DND-41 (cell line): Measurements from ENCODE around the gene CPZ.

Source experiments
- ATAC-seq: fragments of 200-7000 bp; cut with Tn5 transposase; 3 replicates; pipeline ENCODE4 v1.9.1; 2021; ENCODE audit warnings: low read depth; ENCODE audit not compliant: insufficient read depth
- DNase-seq: peaks from one replicate; pipeline ENCODE4 v3.0.0-alpha.2; 2020
- H2AFZ ChIP-seq: 2 replicates; pipeline ENCODE4 v1.6.0; 2012; ENCODE audit warnings: low read depth, low read length
- H3K27ac ChIP-seq: 2 replicates; pipeline ENCODE4 v1.5.1; 2012; ENCODE audit warnings: low read length, inconsistent platforms
- H3K27me3 ChIP-seq: fragments of 200-600 bp; sonication (generic); 2 replicates; pipeline ENCODE4 v1.6.0; 2012; ENCODE audit warnings: low read length, mild to moderate bottlenecking, inconsistent platforms; ENCODE audit not compliant: insufficient read depth, poor library complexity
- H3K36me3 ChIP-seq: 2 replicates; pipeline ENCODE4 v1.5.1; 2012; ENCODE audit warnings: low read length, inconsistent platforms; ENCODE audit not compliant: insufficient read depth
- H3K4me1 ChIP-seq: 2 replicates; pipeline ENCODE4 v1.5.1; 2012; ENCODE audit warnings: mild to moderate bottlenecking, low read length; ENCODE audit not compliant: insufficient read depth
- H3K4me2 ChIP-seq: 2 replicates; pipeline ENCODE4 v1.6.0; 2012; ENCODE audit warnings: mild to moderate bottlenecking, moderate library complexity, low read length, inconsistent platforms; ENCODE audit not compliant: insufficient read depth
- H3K4me3 ChIP-seq, 2 experiments: fragments of 200-600 bp in 1 of 2; shearing (Covaris generic) in 1 of 2; 2 replicates each; pipeline ENCODE4 v1.5.1; 2012 to 2016; ENCODE audit warnings: inconsistent platforms in 2 of 2, low read length in 2 of 2, mild to moderate bottlenecking in 2 of 2, low read depth in 1 of 2, moderate library complexity in 1 of 2
- H3K79me2 ChIP-seq: 2 replicates; pipeline ENCODE4 v1.6.0; 2012; ENCODE audit warnings: low read length, inconsistent platforms; ENCODE audit not compliant: insufficient read depth
- H3K9ac ChIP-seq: 2 replicates; pipeline ENCODE4 v1.6.0; 2012; ENCODE audit warnings: low read depth, mild to moderate bottlenecking, inconsistent platforms, low read length, moderate library complexity
- H3K9me3 ChIP-seq: 2 replicates; pipeline ENCODE4 v1.5.1; 2012; ENCODE audit warnings: low read length, moderate library complexity, mild to moderate bottlenecking, inconsistent platforms; ENCODE audit not compliant: insufficient read depth, severe bottlenecking
- H4K20me1 ChIP-seq: 2 replicates; pipeline ENCODE4 v1.6.0; 2012; ENCODE audit warnings: low read length; ENCODE audit not compliant: insufficient read depth
- EZH2 ChIP-seq: IDR thresholded peaks from 3 replicates; pipeline ENCODE4 v1.6.1; 2012; ENCODE audit warnings: borderline replicate concordance, low read depth, mild to moderate bottlenecking, moderate library complexity, low read length, inconsistent platforms; ENCODE audit not compliant: severe bottlenecking
- TF ChIP-seq, protein P1 (sequence below): IDR thresholded peaks from 2 replicates; pipeline ENCODE4 v1.5.1; 2012; ENCODE audit warnings: borderline replicate concordance, low read length, moderate library complexity, mild to moderate bottlenecking; ENCODE audit not compliant: poor library complexity, severe bottlenecking; ENCODE audit errors: extremely low read depth

The CPZ gene

DNA sequence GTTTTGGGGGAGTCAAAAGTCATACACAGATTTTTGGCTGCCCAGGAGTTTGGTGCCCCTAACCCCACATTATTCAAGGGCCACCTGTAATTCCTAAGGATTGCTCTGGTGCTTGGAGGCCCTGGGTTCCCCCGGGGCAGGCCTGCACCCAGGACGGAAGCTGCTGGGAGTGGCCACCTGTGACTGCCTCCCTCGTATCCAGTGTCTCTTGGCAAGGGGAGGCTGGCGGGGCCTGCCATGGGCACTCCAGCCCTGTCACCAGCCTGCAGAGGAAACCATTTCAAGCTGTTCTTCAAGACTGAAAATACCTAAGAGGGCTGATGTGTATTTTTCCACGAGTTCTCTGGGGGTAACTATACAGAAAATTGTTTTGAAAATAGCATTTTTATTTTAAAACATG is 36.8 kb upstream of the CPZ start:
- Histone ChIP-seq H3K9me3 (no peaks in the 10 kb centered on the region), H2AFZ (no peak overlapping the region), H4K20me1 (no peaks in the 10 kb centered on the region), H3K79me2 (no peaks in the 10 kb centered on the region), H3K27me3 (no peaks in the 10 kb centered on the region), H3K4me1 (no peaks in the 10 kb centered on the region), H3K36me3 (no peaks in the 10 kb centered on the region), H3K9ac (no peak overlapping the region), H3K27ac (no peak overlapping the region), H3K4me2 (no peak overlapping the region), H3K4me3 (no peak overlapping the region)
- TF ChIP-seq, protein P1, sequence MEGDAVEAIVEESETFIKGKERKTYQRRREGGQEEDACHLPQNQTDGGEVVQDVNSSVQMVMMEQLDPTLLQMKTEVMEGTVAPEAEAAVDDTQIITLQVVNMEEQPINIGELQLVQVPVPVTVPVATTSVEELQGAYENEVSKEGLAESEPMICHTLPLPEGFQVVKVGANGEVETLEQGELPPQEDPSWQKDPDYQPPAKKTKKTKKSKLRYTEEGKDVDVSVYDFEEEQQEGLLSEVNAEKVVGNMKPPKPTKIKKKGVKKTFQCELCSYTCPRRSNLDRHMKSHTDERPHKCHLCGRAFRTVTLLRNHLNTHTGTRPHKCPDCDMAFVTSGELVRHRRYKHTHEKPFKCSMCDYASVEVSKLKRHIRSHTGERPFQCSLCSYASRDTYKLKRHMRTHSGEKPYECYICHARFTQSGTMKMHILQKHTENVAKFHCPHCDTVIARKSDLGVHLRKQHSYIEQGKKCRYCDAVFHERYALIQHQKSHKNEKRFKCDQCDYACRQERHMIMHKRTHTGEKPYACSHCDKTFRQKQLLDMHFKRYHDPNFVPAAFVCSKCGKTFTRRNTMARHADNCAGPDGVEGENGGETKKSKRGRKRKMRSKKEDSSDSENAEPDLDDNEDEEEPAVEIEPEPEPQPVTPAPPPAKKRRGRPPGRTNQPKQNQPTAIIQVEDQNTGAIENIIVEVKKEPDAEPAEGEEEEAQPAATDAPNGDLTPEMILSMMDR: no peak
- TF ChIP-seq EZH2: no peak
- ATAC-seq (no peak), DNase-seq (no peak)

DNA sequence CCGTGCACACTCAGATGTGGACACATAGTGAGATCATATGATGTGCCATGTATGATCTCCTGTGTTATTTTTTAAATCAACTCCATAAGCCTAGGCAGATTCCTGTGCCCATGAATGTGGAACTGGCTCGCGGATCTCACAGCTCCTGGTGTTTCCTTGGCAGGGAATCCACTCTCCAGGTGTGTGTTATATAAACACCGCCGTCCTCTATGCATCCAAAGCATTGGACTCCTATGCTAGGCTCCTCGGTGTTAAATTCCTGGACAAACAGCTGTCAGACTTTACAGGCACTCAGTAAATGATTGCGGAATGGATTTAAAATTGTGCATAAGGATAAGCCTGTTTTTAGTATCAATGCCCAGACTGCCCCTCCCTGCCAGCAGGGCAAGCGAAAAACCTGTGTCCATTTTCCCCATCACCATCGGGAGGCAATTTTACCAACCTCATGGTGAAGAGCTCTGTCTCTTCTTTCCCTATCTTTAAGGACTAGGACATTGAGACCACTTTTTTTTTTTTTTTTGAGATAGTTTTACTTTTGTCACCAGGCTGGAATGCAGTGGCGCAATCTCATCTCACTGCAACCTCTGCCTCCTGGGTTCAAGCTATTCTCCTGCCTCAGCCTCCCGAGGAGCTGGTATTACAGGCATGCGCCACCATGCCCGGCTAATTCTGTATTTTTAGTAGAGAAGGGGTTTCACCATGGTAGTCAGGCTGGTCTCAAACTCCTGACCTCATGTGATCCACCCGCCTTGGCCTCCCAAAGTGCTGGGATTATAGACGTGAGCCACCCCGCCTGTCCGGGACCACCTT is 36.0 kb upstream of the CPZ start:
- Histone ChIP-seq H3K4me2 (no peak overlapping the region), H3K27ac (no peak overlapping the region), H3K36me3 (no peaks in the 10 kb centered on the region), H3K4me1 (no peaks in the 10 kb centered on the region), H3K9me3 (no peaks in the 10 kb centered on the region), H4K20me1 (no peaks in the 10 kb centered on the region), H2AFZ (no peak overlapping the region), H3K9ac (no peak overlapping the region), H3K4me3 (no peak overlapping the region), H3K79me2 (no peaks in the 10 kb centered on the region), H3K27me3 (no peaks in the 10 kb centered on the region)
- no peak for ATAC-seq
- TF ChIP-seq, protein P1: no peak
- no peak for TF ChIP-seq EZH2
- DNase-seq: no peak

DNA sequence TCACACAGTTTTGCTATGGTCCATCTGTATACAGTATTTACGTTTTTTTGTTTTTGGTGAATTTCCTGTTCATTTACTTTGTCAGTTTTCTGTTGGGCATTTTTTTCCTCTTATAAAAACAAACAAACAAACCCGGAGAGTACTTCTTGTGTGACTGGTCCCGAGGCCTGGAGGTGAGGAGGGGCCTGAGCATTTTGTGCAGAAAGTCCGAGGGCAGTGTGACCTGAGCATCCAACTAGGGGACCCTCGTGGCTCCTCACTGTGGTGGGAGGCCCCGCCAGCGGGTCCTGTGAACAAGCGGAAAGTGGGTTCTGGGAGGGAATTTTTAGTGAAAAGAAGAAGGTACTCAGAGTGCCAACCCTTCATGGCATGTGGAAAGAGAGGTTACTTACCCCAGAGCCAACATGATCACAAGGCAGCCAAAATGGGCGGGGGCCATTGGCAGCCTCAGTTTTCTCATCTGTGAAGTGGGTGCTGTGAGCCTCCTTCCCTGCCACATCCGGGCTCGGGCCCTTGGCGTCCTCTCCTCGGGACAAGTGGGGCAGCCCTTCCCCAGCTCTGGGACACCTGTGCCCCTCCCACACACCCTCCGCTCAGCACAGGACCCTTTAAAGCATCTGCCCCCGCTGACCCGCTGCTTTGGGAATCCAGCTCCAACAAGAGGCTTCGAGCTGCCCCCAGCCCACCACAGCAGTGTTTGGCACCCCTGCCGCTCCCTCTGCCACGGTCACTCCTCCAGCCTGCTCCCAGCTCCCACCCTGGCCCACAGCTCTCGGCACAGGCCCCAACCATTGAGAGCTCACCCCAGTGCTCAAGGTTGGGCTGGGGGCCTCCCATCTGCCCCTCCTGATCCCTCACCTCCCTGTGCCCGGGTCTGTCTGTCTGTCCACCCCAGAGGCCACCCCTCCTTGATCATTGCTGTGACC is 35.2 kb upstream of the CPZ start:
- Histone ChIP-seq H3K4me1 (no peaks in the 10 kb centered on the region), H3K27me3 (no peaks in the 10 kb centered on the region), H3K9ac (no peak overlapping the region), H4K20me1 (no peaks in the 10 kb centered on the region), H3K36me3 (no peaks in the 10 kb centered on the region), H3K4me3 (no peak overlapping the region), H3K9me3 (no peaks in the 10 kb centered on the region), H2AFZ (no peak overlapping the region), H3K27ac (no peak overlapping the region), H3K4me2 (no peak overlapping the region), H3K79me2 (no peaks in the 10 kb centered on the region)
- TF ChIP-seq, protein P1: no peak
- no peak for TF ChIP-seq EZH2
- DNase-seq (no peak), ATAC-seq (no peak)
